Measurements from ENCODE around the gene ACOX3. TPM values are rescaled to one million over a fixed set of nuclear protein-coding genes. Genes with fewer than 3 reads are reported as not detected.

Gene ACOX3
- total and polyA plus RNA-seq, 4 donors: 11.4 to 24.6 (median 13.6) TPM

GRCh38 chr4:8473920-8474590 is 33.5 kb upstream of the ACOX3 start:
- Histone ChIP-seq H3K36me3 (ENCODE audit: control insufficient read depth in 4 of 4, insufficient read depth in 3 of 4, low read depth in 1 of 4, low read length in 3 of 4) (peaks cover 0 to 28% (median 6%) of the 10 kb centered on the region in 4 donors), H3K9ac (ENCODE audit: low read depth in 1 of 2, low read length in 2 of 2) (no peak overlapping the region)

More at GRCh38 chr4:8473920-8474590, 33.5 kb upstream of the ACOX3 start:
- DNase-seq (ENCODE audit: low spot score): no peak
- TF ChIP-seq FOXA1 (IDR thresholded peaks at IDR 0.05) (no peak), REST (IDR thresholded peaks at IDR 0.05) (no peak), SP1 (IDR thresholded peaks at IDR 0.05) (no peak), YY1 (IDR thresholded peaks at IDR 0.05) (no peak), TAF1 (conservative IDR thresholded peaks at IDR 0.05) (no peak), HNF4G (IDR thresholded peaks at IDR 0.05) (no peak), ZBTB33 (IDR thresholded peaks at IDR 0.05) (no peak), HNF4A (conservative IDR thresholded peaks at IDR 0.05) (no peak), ATF3 (IDR thresholded peaks at IDR 0.05) (no peak), RXRA (IDR thresholded peaks at IDR 0.05) (no peak), CTCF (IDR thresholded peaks at IDR 0.05; ENCODE audit: low read depth, low read length, missing input control) (no peak)
- Histone ChIP-seq H3K4me3 (ENCODE audit: low read depth in 1 of 3, low read length in 3 of 3) (no peak overlapping the region), H3K4me1 (ENCODE audit: control insufficient read depth in 4 of 4, insufficient read depth in 4 of 4, low read length in 3 of 4) (no peaks in the 10 kb centered on the region), H3K27me3 (ENCODE audit: control insufficient read depth in 4 of 4, insufficient read depth in 4 of 4, low read length in 3 of 4) (no peaks in the 10 kb centered on the region), H3K9me3 (ENCODE audit: control insufficient read depth in 4 of 4, low read length in 3 of 4) (no peaks in the 10 kb centered on the region), H3K27ac (ENCODE audit: low read depth in 1 of 2, low read length in 2 of 2) (no peak overlapping the region)
- WGBS: 90% methylated on average over 20 of the region's 20 CpGs

Measured in liver (tissue), 9 donors.